SH-SY5Y (cell line): ENCODE results near the gene FOSL2.

ENCODE experiments used
- GATA2 ChIP-seq: IDR thresholded peaks from 2 replicates; pipeline ENCODE4 v1.6.1; 2011; ENCODE audit warnings: mild to moderate bottlenecking, low read depth, low read length
- GATA3 ChIP-seq: IDR thresholded peaks from 2 replicates; pipeline ENCODE4 v1.6.1; 2011; ENCODE audit warnings: low read depth, mild to moderate bottlenecking, low read length, moderate library complexity

The FOSL2 gene

GRCh38 chr2:28439127-28439526, 46.5 kb downstream of the FOSL2 start:
- TF ChIP-seq GATA2 (no peak), GATA3 (no peak)

DNA sequence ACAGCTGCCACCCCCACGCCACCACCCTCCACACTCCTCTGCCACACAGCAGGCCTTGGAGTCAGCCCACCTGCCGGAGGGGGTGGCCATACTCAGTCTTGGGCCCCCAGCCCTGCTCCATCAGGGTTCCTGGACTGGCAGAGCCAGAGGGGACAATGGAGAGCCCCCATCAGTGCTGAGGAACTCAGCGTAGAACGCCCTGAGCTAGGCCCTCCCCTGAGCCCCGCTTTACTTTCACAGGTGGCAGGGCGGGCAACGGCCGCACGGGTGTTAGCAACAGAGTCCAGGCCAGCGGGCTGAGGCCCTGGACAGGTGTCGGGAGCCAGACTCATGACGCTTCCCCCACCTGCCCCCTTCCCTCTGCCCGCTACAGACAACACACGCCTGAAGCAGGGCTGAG, 47.1 kb downstream of the FOSL2 start:
- TF ChIP-seq GATA3 (no peak), GATA2 (no peak)

DNA sequence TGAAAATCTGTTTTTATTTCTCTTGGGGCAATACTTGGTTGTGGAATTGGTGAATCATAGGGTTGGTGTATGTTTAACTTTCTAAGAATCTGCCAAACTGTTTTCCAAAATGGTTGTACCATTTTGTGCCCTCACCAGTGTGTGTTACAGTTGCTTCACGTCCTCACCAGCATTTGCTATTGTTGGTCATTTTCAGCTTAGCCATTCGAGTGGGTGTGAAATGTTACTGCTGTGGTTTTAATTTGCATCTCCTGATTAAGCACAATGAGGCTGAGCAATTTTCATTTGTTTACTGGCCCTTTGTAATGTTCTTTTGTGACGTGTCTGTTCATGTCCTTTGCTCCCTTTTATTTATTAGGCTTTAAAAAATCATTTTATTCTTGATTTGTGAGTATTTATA, 49.7 kb downstream of the FOSL2 start:
- TF ChIP-seq GATA3 (no peak), GATA2 (no peak)

GRCh38 chr2:28444956-28445355, 52.3 kb downstream of the FOSL2 start:
- no peak for TF ChIP-seq GATA2
- TF ChIP-seq GATA3: no peak

GRCh38 chr2:28445448-28446258, 53.0 kb downstream of the FOSL2 start:
- TF ChIP-seq GATA3 (no peak), GATA2 (no peak)

DNA sequence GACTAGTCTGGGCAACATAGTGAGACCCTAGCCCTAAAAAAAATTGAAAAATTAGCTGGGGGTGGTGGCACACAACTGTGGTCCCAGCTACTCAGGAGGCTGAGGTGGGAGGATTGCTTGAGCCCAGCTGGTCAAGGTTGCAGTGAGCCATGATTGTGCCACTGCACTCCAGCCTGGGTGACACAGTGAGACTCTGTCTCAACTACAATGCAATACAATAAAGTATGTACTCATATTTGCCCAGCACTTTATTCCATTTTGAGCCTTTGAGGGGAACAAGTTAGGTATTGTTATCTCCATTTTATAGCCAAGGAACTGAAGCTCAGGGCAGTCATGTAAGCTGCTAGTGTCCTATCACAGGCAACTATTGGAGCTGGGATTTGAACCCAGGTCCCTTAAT, 53.9 kb downstream of the FOSL2 start:
- TF ChIP-seq GATA2 (no peak), GATA3 (no peak)

- no peak for TF ChIP-seq GATA3
- no peak for TF ChIP-seq GATA2
Measured at GRCh38 chr2:28447086-28447485, 54.4 kb downstream of the FOSL2 start.

- TF ChIP-seq GATA2: no peak
- no peak for TF ChIP-seq GATA3
Measured at GRCh38 chr2:28447943-28448792, 55.5 kb downstream of the FOSL2 start.

DNA sequence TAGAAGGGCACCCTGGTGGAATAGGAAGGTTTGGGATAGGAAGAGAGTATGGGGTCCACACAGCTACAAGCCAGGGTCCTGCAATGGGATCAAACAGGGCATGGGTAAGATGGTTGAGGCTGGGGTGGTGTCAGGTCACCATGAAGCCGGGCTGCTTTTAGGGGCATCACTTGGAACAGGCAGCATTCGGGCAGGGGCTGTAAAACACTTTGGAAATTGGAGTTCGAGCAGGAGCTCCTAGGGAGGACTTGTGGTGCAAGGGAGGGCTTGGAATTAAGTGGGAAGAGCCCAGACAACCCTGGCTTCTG, 56.1 kb downstream of the FOSL2 start:
- no peak for TF ChIP-seq GATA2
- TF ChIP-seq GATA3: no peak

DNA sequence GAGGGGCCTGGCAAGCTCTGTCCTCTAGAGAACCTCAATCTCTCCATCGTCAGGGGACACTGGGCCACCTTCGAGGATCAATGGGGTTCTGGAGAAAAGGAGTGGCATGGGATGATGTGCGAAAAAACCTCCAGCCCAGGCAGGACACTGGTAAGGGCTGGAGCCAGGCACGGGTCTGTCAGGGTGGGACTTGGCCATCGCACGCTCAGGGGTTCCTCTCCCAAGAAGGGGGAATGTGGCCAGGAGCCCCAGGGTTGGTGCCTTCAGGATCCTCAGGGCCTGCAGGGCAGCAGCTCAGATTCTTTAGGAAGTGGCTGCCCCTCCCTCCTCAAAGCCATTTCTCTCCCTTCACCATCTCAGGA, 56.4 kb downstream of the FOSL2 start:
- TF ChIP-seq GATA2 (no peak), GATA3 (no peak)

GRCh38 chr2:28449488-28450395, 57.1 kb downstream of the FOSL2 start:
- TF ChIP-seq GATA3 (no peak), GATA2 (no peak)

GRCh38 chr2:28450901-28451565, 58.4 kb downstream of the FOSL2 start:
- TF ChIP-seq GATA2 (no peak), GATA3 (no peak)

- no peak for TF ChIP-seq GATA2
- no peak for TF ChIP-seq GATA3
Measured at GRCh38 chr2:28451793-28452533, 59.3 kb downstream of the FOSL2 start.
